ENCODE measurements around the gene DDX59. TPM values are rescaled to one million over a fixed set of nuclear protein-coding genes. Genes with fewer than 3 reads are reported as not detected.
A peak's percentile ranks its signal among the peaks of the same experiment; 100 is the strongest.

The DDX59 gene
- total RNA-seq (2014; rRNA removed; shearing (Covaris generic)) (22.4 and 28.7 TPM in 2 replicates), total RNA-seq (2022) (24.6 and 25.4 TPM in 2 replicates), Bru-seq, nascent RNA (percentile 59 among the genes with signal in this experiment), BruChase-seq, experiment 1, labeled RNA remaining after a 6-hour chase (percentile 63 among the genes with signal in this experiment), BruChase-seq, experiment 2, labeled RNA remaining after a 2-hour chase (percentile 63 among the genes with signal in this experiment)
- long read RNA-seq, transcript DDX59-201 (8 exons, 2,289 nt), result major isoform, 24 of 46 reads
- long read RNA-seq, partial matches to known transcripts, result 4 of 46 reads
- long read RNA-seq, other reads (novel, unspliced or antisense), result 18 of 46 reads

DNA sequence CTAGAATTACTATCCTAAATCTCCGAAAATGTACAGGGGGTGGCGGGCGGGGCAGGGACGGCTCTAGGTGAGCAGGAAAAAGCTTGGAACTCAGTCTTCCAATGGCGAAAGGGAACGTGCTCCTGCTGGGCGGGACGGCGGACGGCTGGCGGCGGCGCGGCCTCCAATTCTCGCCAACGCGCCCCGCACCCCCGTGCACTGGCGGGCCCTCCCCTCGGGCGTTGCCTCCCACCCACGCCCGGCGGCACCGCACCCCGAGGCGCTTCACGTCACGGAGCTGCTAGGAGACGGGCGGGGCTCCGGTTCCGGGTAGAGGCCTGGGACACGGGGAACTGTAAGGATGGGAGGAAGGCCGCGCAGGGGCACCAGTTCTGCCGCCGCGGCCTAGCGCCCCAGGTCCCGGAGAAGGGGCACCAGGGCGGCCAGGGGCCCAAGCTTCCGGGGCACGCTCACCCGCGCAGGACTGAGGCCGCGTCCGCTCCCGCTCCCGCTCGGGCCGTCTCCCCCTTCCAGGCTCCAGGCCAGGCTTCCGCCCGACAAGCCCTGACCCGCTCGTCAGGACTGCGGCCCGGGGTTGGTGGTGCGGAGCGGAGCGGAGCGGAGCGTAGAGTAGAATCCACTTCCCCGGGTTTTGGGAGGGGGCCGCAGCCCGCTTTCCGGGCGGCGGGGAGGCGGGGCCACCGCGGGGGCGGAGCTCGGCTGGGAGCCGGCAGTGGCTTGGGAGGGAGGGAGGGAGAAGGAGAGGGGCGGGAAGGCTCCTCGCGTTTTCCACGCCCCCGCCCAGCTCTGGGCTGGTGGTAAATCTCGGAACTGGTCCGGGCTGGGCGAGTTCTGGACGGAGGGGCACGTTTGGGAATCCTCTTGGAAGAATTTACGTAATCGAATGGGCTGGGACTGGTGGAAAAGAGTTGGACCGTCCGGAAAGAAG lies at the start of gene DDX59:
Gene DDX59, minus strand, starts transcription at position 594 of the 928 bp plus-strand sequence. CDS start 3,167 bp downstream, outside the sequence.
- peaks cover 16% of the 10 kb centered on the region for H3K4me1 ChIP-seq (ENCODE audit: insufficient read depth, low read length, poor library complexity, severe bottlenecking)
- H3K4me3 ChIP-seq (ENCODE audit: low read depth, low read length, poor library complexity, severe bottlenecking), result peak within 1 kb of the TSS; percentile 78
- H3K27ac ChIP-seq (ENCODE audit: low read depth, low read length, poor library complexity, severe bottlenecking), result peak within 1 kb of the TSS; percentile 70
- H2AFZ ChIP-seq (ENCODE audit: low read length), result peak within 1 kb of the TSS; percentile 86
- no peaks in the 10 kb centered on the region for H3K9me2 ChIP-seq (ENCODE audit: insufficient read depth, low read length)
- peak within 1 kb of the TSS; percentile 99 for H3K4me2 ChIP-seq (ENCODE audit: low read length)
- no TSS peak for BruUV-seq (replicated peaks)
- H3K36me3 ChIP-seq (ENCODE audit: insufficient read depth, low read length), result peaks cover 9% of the 10 kb centered on the region; the same call in 1 of the 2 replicates
- no peaks in the 10 kb centered on the region for H4K20me1 ChIP-seq (ENCODE audit: insufficient read depth, low read length)
- DNase-seq (ENCODE audit: low spot score), result peak; percentile 92
- ChIA-PET CTCF (ENCODE audit: unreplicated experiment) (interaction anchor here (0.6 kb wide), 3 partner anchors 150 to 722 kb away, joined by 4 to 8 read pairs (median 7); no protein-coding TSS in a partner anchor), POLR2A (interaction anchor here (0.5 to 4.1 kb wide), 27 partner anchors 9 to 838 kb away, joined by 3 to 27 read pairs (median 4); partner anchors contain the start of genes CAMSAP2, CSRP1 and KIF14)
- intact Hi-C loops (cut with micrococcal nuclease; ENCODE audit: unreplicated experiment), result loop anchor here (1.0 to 5.0 kb wide), 3 partner anchors 49 to 353 kb away; partner anchors contain the start of genes CAMSAP2, KIF14 and KIF21B
- no peak for TF ChIP-seq EZH2phosphoT487 (IDR thresholded peaks at IDR 0.05; ENCODE audit: borderline replicate concordance, low read depth, low read length)
- TF ChIP-seq, protein P1, sequence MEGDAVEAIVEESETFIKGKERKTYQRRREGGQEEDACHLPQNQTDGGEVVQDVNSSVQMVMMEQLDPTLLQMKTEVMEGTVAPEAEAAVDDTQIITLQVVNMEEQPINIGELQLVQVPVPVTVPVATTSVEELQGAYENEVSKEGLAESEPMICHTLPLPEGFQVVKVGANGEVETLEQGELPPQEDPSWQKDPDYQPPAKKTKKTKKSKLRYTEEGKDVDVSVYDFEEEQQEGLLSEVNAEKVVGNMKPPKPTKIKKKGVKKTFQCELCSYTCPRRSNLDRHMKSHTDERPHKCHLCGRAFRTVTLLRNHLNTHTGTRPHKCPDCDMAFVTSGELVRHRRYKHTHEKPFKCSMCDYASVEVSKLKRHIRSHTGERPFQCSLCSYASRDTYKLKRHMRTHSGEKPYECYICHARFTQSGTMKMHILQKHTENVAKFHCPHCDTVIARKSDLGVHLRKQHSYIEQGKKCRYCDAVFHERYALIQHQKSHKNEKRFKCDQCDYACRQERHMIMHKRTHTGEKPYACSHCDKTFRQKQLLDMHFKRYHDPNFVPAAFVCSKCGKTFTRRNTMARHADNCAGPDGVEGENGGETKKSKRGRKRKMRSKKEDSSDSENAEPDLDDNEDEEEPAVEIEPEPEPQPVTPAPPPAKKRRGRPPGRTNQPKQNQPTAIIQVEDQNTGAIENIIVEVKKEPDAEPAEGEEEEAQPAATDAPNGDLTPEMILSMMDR (conservative IDR thresholded peaks at IDR 0.05; ENCODE audit: low read length), result no peak
- H3K79me2 ChIP-seq (ENCODE audit: insufficient read depth, low read depth, low read length), result peaks cover 23% of the 10 kb centered on the region; the same call in 1 of the 2 replicates
- H3K9me3 ChIP-seq (ENCODE audit: low read length), result no peaks in the 10 kb centered on the region

DNA sequence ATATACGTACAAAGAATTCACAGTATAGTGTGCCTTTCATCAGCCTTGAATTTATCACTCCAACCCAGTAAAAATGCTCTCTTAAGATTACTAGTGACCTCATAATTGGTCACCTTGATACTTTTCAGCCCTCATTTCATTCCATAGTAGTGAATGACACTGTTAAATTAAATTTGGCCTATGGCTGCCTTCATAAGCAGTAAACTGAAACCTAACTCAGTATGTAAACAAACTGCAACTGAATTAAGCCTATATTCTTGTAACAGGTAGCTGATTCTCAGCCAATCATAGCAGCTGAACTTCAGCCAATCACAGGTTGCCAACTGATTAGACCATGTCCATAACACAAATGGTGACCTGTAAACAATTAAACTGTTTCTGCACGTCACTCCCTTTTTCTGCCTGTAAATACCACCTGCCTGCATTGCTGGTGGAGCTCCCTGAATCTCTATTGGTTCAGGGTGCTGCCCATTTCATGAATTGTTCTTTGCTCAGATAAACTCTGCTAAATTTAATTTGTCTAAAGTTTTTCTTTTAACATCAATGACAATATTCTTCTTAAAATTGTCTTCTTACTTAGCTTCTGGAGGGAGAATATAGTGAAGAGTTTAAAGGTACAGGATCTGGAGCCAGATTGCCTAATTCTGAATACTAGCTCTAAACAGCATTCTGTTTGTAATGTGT lies 44.9 kb upstream of the DDX59 start:
- Histone ChIP-seq H3K36me3 (ENCODE audit: insufficient read depth, low read length) (no peaks in the 10 kb centered on the region), H3K4me1 (ENCODE audit: insufficient read depth, low read length, poor library complexity, severe bottlenecking) (no peaks in the 10 kb centered on the region), H3K79me2 (ENCODE audit: insufficient read depth, low read depth, low read length) (no peaks in the 10 kb centered on the region), H2AFZ (ENCODE audit: low read length) (no peak overlapping the region), H4K20me1 (ENCODE audit: insufficient read depth, low read length) (no peaks in the 10 kb centered on the region), H3K4me2 (ENCODE audit: low read length) (no peak overlapping the region), H3K27ac (ENCODE audit: low read depth, low read length, poor library complexity, severe bottlenecking) (no peak overlapping the region), H3K9me3 (ENCODE audit: low read length) (no peaks in the 10 kb centered on the region), H3K9me2 (ENCODE audit: insufficient read depth, low read length) (no peaks in the 10 kb centered on the region), H3K4me3 (ENCODE audit: low read depth, low read length, poor library complexity, severe bottlenecking) (no peak overlapping the region)
- BruUV-seq (replicated peaks), result no TSS peak
- ChIA-PET POLR2A (no interaction called here), CTCF (ENCODE audit: unreplicated experiment) (no interaction called here)
- no peak for DNase-seq (ENCODE audit: low spot score)
- TF ChIP-seq, protein P1 (conservative IDR thresholded peaks at IDR 0.05; ENCODE audit: low read length), result no peak
- no peak for TF ChIP-seq EZH2phosphoT487 (IDR thresholded peaks at IDR 0.05; ENCODE audit: borderline replicate concordance, low read depth, low read length)
- intact Hi-C loops (cut with micrococcal nuclease; ENCODE audit: unreplicated experiment), result no loop called here
